GM12878 (cell line): ENCODE measurements around the gene ETS1. TPM values are rescaled to one million over a fixed set of nuclear protein-coding genes. Genes with fewer than 3 reads are reported as not detected.

Experiments
- ATAC-seq: fragments of 200-7000 bp; cut with Tn5 transposase; 3 replicates; pipeline ENCODE4 v1.9.1; 2020; ENCODE audit warnings: mild to moderate bottlenecking, moderate library complexity
- BruUV-seq: library from RNA; stranded (reverse); fragments of 400-500 nt; replicated peaks from 2 replicates; lab custom pipeline; 2021; lab: Mats Ljungman, UMichigan
- CTCF ChIA-PET: fragments of 300-600 bp; sonication (Branson Sonifier 250); formaldehyde crosslinking; extraction: SDS; loops from one replicate; lab custom pipeline; 2021; ENCODE audit warnings: inconsistent platforms; lab: Yijun Ruan, JAX
- POLR2A ChIA-PET: fragments of 350-600 bp; formaldehyde crosslinking; extraction: SDS; loops from one replicate; lab custom pipeline; 2021; ENCODE audit warnings: inconsistent platforms; lab: Charles Lee
- RAD21 ChIA-PET: fragments of 300-600 bp; sonication (Branson Sonifier 250); formaldehyde crosslinking; loops from one replicate; lab custom pipeline; 2023; ENCODE audit warnings: antibody characterized with exemption; ENCODE audit not compliant: unreplicated experiment; lab: Charles Lee
- SMC1A ChIA-PET: fragments of 300-600 bp; sonication (Branson Sonifier 250); formaldehyde crosslinking; loops from one replicate; lab custom pipeline; 2023; ENCODE audit not compliant: unreplicated experiment, uncharacterized antibody; lab: Charles Lee
- DNase-seq: peaks from one replicate; pipeline ENCODE4 v3.0.0-alpha.2; 2011; ENCODE audit warnings: low read depth, low spot score
- FAIRE-seq: peaks from 3 replicates; lab custom pipeline; 2011; peaks lifted over from hg19 to GRCh38; lab: Jason Lieb, UNC
- H2AFZ ChIP-seq: 2 replicates; pipeline ENCODE4 v1.6.0; 2011; ENCODE audit warnings: low read depth, low read length, control low read depth; ENCODE audit not compliant: control insufficient read depth
- H3K27ac ChIP-seq: 2 replicates; pipeline ENCODE4 v1.5.1; 2011; ENCODE audit warnings: control low read depth; ENCODE audit not compliant: control insufficient read depth, insufficient read depth
- H3K27me3 ChIP-seq, 2 experiments: replicated peaks in 1 of 2; 2 replicates each; pipeline versions ENCODE4 v1.6.0 to v1.6.1; 2011; ENCODE audit warnings: low read length in 1 of 2; ENCODE audit not compliant: control insufficient read depth in 2 of 2, insufficient read depth in 2 of 2
- H3K36me3 ChIP-seq, 2 experiments: 2 replicates each; pipeline ENCODE4 v1.5.1; 2011; ENCODE audit warnings: low read length in 1 of 2; ENCODE audit not compliant: control insufficient read depth in 2 of 2, insufficient read depth in 2 of 2
- H3K4me1 ChIP-seq: 2 replicates; pipeline ENCODE4 v1.6.1; 2011; ENCODE audit warnings: mild to moderate bottlenecking, low read length, moderate library complexity, mixed read lengths; ENCODE audit not compliant: control insufficient read depth, insufficient read depth
- H3K4me2 ChIP-seq: 2 replicates; pipeline ENCODE4 v1.6.0; 2011; ENCODE audit warnings: control low read depth; ENCODE audit not compliant: control insufficient read depth, insufficient read depth
- H3K4me3 ChIP-seq: fragments of 200-600 bp; sonication (generic); 2 replicates; pipeline ENCODE4 v1.5.1; 2016
- H3K79me2 ChIP-seq: 2 replicates; pipeline ENCODE4 v1.6.0; 2011; ENCODE audit warnings: low read length; ENCODE audit not compliant: control insufficient read depth, insufficient read depth
- H3K9ac ChIP-seq: 2 replicates; pipeline ENCODE4 v1.8.0; 2011; ENCODE audit warnings: low read length, control low read depth, mixed read lengths; ENCODE audit not compliant: control insufficient read depth, insufficient read depth
- H3K9me3 ChIP-seq: replicated peaks from 3 replicates; pipeline ENCODE4 v1.5.1; 2011; ENCODE audit warnings: mild to moderate bottlenecking, low read length; ENCODE audit not compliant: control insufficient read depth, insufficient read depth
- H4K20me1 ChIP-seq: 2 replicates; pipeline ENCODE4 v1.6.0; 2011; ENCODE audit not compliant: control insufficient read depth, insufficient read depth
- BHLHE40 ChIP-seq, 2 experiments: fragments of 450-650 bp in 1 of 2; IDR thresholded peaks; 2 replicates each; pipeline ENCODE4 v1.6.1; 2011 to 2017; ENCODE audit warnings: low read depth in 2 of 2, borderline replicate concordance in 1 of 2, improper control_type of control experiment in 1 of 2, low read length in 1 of 2, mild to moderate bottlenecking in 1 of 2
- RFX5 ChIP-seq: IDR thresholded peaks from 2 replicates; pipeline ENCODE4 v1.6.1; 2011; ENCODE audit warnings: low read depth, low read length, improper control_type of control experiment
- TBL1XR1 ChIP-seq: IDR thresholded peaks from 2 replicates; pipeline ENCODE4 v1.6.1; 2012; ENCODE audit warnings: low read depth, low read length, improper control_type of control experiment
- ZBTB40 ChIP-seq: fragments of 450-650 bp; IDR thresholded peaks from 2 replicates; pipeline ENCODE4 v1.6.1; 2016; ENCODE audit warnings: mild to moderate bottlenecking, moderate library complexity, borderline replicate concordance
- WGBS: methylation state at CpG from one replicate; pipeline ENCODE4 v1.1.6; 2016; ENCODE audit warnings: low lambda C conversion rate; ENCODE audit not compliant: insufficient replicate concordance, insufficient coverage; ENCODE audit errors: missing lambda C conversion rate; 5-methylcytosine and 5-hydroxymethylcytosine counted together
- in situ Hi-C: fragments of 300-500 bp; cut with MboI; formaldehyde crosslinking; loops from 9 replicates; pipeline ENCODE4 v1.14.3; 2018; ENCODE audit warnings: mixed read lengths
- intact Hi-C: fragments of 100-400 bp; cut with micrococcal nuclease; formaldehyde crosslinking; loops from one replicate; pipeline ENCODE4 v1.14.2; 2022; ENCODE audit not compliant: unreplicated experiment
- polyA plus RNA-seq, 11 experiments: library from polyadenylated mRNA; depleted of rRNA in 4 of 11; unstranded in 6 of 11; stranded (reverse) in 5 of 11; fragments of >200 nt; fragmentation: Nextera tagmentation in 4 of 11; fragmentation: Illumina TruSeq in 1 of 11; extraction: Ambion mirVana in 4 of 11; extraction: Trizol in 1 of 11; gene quantifications; 1 replicate in 1 of 11; 2 replicates in 10 of 11; pipeline versions ENCODE4 v1.2.1 to v1.2.3, GENCODE V29; 2011 to 2016; ENCODE audit warnings: inconsistent platforms in 2 of 11, missing spikeins in 2 of 11, low read depth in 1 of 11
- total RNA-seq, 4 experiments: library from RNA; depleted of rRNA in 3 of 4; stranded (reverse); fragments of >200 nt in 3 of 4; fragmentation: Illumina TruSeq in 1 of 4; extraction: Trizol in 1 of 4; gene quantifications; 2 replicates each; pipeline versions ENCODE4 v1.2.1 to v1.2.3, GENCODE V29; 2013 to 2021

Gene ETS1
- total and polyA plus RNA-seq, 10 of the 15 experiments (the other 5 are each of a cell fraction or from before 2014, with no cell fraction given) = 12.5 to 112 (median 55.5) TPM

- no peak for TF ChIP-seq ZBTB40
- TF ChIP-seq TBL1XR1 = no peak
Measured at GRCh38 chr11:128546916-128547315, 40.4 kb downstream of the ETS1 start (continued).

- no TSS peak for BruUV-seq
- WGBS = 49% methylated on average over 7 of the region's 7 CpGs
- Histone ChIP-seq H3K4me2 (no peak overlapping the region), H3K36me3 (no peaks in the 10 kb centered on the region), H3K9me3 (no peaks in the 10 kb centered on the region), H3K79me2 (no peaks in the 10 kb centered on the region), H3K4me1 (peaks cover 8% of the 10 kb centered on the region), H4K20me1 (no peaks in the 10 kb centered on the region), H3K4me3 (no peak overlapping the region), H3K9ac (no peak overlapping the region), H3K27me3 (no peaks in the 10 kb centered on the region), H2AFZ (peak overlapping the region; percentile 67; the same call in 1 of the 2 replicates), H3K27ac (no peak overlapping the region)
- FAIRE-seq = no peak
- POLR2A ChIA-PET = interaction anchor here (0.6 to 2.1 kb wide), 4 partner anchors 19 to 243 kb away, joined by 4 to 9 read pairs (median 4); no protein-coding TSS in a partner anchor
- in situ Hi-C loops (no loop called here), intact Hi-C loops (no loop called here)
- no peak for DNase-seq
- CTCF ChIA-PET = interaction anchor here (0.8 to 2.3 kb wide), 3 partner anchors 10 to 26 kb away, joined by 4 to 9 read pairs (median 8); no protein-coding TSS in a partner anchor
- SMC1A ChIA-PET = interaction anchor here (0.5 to 3.9 kb wide), 15 partner anchors 8 to 1728 kb away, joined by 3 to 15 read pairs (median 4); no protein-coding TSS in a partner anchor
- RAD21 ChIA-PET = interaction anchor here (0.8 to 1.0 kb wide), 3 partner anchors 16 to 226 kb away, joined by 3 read pairs; no protein-coding TSS in a partner anchor
- TF ChIP-seq BHLHE40 (IDR thresholded peaks at IDR 0.05; ENCODE audit: borderline replicate concordance in 1 of 2, low read depth in 2 of 2, low read length in 1 of 2) (peak; percentile 42 to 60; a peak in 2 of 4 replicates), RFX5 (no peak)
- peak; percentile 16; the same call in 1 of the 3 replicates for ATAC-seq
Measured at GRCh38 chr11:128544471-128545051, 42.8 kb downstream of the ETS1 start.
